Retinal pigment epithelial cell (primary cell): Measurements from ENCODE around the gene PI4KA.
"Not testable (repeated sequence)": the region's sequence is repeated elsewhere in the genome, so short reads cannot be mapped to it uniquely, and the experiment has no call there.

Experiments used
- DNase-seq: peaks from one replicate; pipeline ENCODE4 v3.0.0-alpha.2; 2010; ENCODE audit warnings: low read depth
- H3K4me3 ChIP-seq: 2 replicates; pipeline ENCODE4 v1.5.1; 2011; ENCODE audit warnings: mild to moderate bottlenecking, low read length, control low read depth, moderate library complexity
- TF ChIP-seq, protein P1 (sequence below): conservative IDR thresholded peaks from 2 replicates; pipeline ENCODE4 v1.5.1; 2011; ENCODE audit warnings: low read depth, low read length, control low read depth, inconsistent platforms

The PI4KA gene

DNA sequence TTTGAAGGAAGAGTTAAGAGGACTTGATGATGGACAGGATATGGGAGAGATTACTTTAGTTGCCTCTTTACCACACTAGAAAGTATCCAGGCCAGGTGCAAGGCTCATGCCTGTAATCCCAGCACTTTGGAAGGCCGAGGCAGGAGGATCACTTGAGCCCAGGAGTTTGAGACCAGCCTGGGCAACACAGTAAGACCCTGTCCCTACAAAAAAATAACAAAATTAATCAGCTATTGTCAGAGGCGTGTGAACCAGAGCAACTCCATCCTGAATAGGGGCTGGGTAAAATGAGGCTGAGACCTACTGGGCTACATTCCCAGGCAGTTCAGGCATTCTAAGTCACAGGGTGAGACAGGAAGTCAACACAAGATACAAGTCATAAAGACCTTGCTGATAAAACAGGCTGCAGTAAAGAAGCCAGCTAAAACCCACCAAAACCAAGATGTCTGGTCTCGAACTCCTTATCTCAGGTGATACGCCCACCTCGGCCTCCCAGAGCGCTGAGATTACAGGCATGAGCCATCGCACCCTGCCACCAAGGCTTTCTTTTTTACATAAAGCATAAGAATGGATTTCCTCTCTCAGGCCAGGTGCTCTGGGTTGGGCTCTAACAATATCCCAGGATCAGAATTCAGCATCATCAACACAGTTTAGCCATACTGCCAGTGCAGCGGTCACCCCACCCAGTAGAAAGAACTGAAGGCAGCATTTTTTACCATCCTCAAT, 17.8 kb downstream of the PI4KA start:
- no peak overlapping the region for H3K4me3 ChIP-seq
- DNase-seq = no peak
- TF ChIP-seq, protein P1, sequence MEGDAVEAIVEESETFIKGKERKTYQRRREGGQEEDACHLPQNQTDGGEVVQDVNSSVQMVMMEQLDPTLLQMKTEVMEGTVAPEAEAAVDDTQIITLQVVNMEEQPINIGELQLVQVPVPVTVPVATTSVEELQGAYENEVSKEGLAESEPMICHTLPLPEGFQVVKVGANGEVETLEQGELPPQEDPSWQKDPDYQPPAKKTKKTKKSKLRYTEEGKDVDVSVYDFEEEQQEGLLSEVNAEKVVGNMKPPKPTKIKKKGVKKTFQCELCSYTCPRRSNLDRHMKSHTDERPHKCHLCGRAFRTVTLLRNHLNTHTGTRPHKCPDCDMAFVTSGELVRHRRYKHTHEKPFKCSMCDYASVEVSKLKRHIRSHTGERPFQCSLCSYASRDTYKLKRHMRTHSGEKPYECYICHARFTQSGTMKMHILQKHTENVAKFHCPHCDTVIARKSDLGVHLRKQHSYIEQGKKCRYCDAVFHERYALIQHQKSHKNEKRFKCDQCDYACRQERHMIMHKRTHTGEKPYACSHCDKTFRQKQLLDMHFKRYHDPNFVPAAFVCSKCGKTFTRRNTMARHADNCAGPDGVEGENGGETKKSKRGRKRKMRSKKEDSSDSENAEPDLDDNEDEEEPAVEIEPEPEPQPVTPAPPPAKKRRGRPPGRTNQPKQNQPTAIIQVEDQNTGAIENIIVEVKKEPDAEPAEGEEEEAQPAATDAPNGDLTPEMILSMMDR = no peak

DNA sequence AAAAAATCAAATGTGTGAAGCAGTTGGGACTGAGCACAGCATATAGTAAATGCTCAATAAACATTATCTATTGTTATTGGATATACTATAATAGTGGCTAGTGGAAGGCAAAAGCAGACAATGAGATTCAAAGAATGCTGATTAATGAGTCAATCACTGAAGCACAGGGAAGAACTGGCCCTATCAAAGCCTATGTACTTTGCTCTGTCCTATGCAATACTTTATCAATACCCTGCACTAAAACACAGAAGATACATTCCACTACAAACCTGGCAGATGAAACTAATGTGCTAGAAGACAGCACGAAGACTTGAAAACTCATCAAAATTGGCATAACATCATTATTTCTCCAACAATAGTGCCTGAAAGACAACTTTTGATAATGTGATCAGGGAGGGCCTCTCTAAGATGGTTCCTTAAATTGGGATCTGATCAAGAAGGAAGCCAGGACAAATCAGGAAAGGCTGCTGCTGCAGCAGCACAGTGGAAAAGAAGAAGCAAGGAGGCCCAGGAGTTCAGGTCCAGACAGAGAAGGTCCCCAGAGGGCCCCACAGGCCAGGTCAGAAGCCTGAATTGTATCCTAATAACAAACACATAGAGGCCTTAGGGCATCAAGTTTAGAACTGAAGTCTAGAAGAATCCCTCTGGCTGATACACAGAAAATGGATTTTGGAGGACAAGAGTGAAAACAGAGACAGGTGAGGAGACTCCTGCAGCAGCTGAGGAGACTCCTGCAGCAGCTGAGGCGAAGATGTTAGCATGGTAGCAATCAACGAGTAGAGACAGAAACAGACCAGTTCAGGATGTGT, 18.6 kb downstream of the PI4KA start:
- no peak for DNase-seq
- no peak overlapping the region for H3K4me3 ChIP-seq
- TF ChIP-seq, protein P1 = no peak

DNA sequence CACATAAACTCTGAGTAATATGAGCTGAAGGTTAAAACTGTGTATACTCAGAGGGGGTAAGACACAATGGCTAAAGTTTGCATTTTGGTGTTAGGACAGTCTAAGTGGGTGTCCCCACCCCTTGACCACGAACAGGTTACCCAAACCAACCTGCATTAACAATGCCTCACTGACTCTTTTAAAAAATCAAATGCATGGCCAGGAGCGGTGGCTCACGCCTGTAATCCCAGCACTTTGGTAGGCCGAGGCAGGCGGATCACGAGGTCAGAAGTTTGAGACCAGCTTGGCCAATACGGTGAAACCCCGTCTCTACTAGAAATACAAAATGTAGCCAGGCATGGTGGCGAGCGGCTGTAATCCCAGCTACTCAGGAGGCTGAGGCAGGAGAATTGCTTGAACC, 19.3 kb downstream of the PI4KA start:
- DNase-seq, H3K4me3 ChIP-seq: not testable (repeated sequence)

DNA sequence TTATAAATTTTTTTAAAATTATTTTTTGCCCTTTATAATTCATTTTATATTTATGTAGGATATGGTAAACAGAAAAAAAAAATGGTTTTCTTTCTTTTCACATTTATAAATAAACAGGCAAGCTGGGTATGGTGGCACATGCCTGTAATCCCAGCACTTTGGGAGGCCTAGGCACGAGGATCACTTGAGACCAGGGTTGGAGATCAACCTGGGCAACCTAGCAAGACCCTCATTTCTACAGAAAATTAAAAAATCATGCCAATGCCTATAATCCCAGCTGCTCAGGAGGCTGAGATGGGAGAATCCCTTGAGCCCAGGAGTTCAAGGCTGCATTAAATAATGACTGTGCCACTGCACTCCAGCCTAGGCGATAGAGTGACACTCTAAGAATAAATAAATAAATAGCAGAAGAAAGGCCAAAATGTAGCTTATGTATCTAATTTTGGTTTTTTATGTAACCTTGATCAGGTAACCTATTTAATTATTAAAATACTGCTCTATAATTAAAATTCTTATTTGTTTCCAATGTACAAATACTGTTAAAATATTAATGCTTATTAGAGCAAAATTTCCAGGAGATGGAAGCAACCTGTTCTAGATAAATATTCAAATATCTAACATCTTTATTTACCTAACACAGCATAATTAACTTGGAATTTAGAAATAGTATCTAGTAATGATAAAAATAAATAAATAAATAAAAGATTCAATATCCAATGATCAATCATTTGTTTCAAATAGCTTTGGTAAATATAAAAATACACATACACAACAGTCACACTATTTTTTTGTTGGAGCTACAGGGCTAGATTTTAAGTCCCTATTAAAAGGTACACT, 21.4 kb downstream of the PI4KA start:
- H3K4me3 ChIP-seq = no peak overlapping the region
- TF ChIP-seq, protein P1 = no peak
- DNase-seq = no peak

DNA sequence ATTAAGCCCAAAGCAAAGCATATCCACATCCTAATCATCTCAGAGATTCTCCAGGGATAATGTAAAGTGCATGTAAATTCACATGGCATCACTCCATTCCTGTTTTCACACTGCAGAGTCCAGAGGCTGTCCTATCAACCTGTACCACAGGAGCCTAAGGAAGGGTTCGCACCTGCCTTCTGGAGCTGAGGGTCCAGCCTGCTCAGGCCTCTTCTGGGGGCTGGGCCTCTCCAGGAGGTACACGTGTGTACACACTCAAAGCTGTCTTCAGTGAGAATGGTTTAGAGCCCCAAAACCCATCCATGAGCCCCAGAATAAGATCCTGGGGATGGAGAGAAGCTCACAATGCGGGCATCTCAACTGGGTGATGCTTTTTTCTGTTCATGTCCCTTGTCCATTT, 23.9 kb downstream of the PI4KA start:
- no peak overlapping the region for H3K4me3 ChIP-seq
- no peak for DNase-seq
- TF ChIP-seq, protein P1 = no peak

DNA sequence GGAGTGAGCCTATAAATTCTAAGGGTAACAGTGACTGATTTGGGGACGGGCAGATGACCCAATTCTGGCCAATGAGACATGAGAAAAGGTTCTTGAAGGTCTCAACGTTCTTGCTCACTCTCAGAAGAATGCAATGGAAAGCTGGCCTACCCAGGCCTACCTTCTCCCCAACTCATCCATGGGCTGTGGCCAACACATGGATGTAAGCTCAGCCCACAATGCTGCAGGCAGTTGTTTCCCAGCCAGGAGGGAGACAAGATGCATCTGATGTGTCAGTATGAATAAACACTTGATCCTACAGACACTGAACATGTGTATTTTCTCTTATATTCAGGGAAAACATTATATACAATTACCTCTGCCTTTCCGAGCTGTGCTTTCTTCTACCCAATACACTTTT, 24.4 kb downstream of the PI4KA start:
- TF ChIP-seq, protein P1 = no peak
- no peak overlapping the region for H3K4me3 ChIP-seq
- DNase-seq = no peak

DNA sequence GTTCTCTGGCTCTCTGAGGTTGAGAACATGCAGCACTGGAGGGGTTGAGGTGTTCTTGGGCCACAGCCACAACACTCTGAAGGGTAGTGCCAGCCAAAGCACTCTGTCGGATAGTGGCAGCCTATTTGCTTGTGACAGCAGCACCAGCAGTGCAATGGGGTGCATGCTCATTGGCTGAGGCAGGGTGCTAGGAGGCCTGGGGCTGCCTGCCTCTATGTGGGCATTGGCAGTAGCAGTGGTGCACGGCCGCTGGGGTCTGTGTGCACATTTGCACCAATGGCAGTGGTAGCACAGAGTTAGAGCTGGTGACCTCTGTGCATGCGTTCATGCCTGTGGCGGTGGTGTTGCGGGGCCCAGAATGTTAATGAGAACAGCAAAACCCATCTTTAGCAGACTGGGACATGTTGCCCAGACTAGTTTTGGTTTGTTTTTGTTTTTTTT, 25.4 kb downstream of the PI4KA start:
- no peak for DNase-seq
- H3K4me3 ChIP-seq = no peak overlapping the region
- TF ChIP-seq, protein P1 = no peak
